GM21717 (cell line): ENCODE data around the gene GCLM.

Experiments
- ATAC-seq: cut with Tn5 transposase; IDR thresholded peaks from one replicate; pipeline ENCODE4 v1.9.1; 2021; ENCODE audit warnings: mild to moderate bottlenecking, moderate library complexity; ENCODE audit not compliant: unreplicated experiment

The GCLM gene

GRCh38 chr1:93847811-93848288, 61.4 kb downstream of the GCLM start:
- ATAC-seq: peak; percentile 35

DNA sequence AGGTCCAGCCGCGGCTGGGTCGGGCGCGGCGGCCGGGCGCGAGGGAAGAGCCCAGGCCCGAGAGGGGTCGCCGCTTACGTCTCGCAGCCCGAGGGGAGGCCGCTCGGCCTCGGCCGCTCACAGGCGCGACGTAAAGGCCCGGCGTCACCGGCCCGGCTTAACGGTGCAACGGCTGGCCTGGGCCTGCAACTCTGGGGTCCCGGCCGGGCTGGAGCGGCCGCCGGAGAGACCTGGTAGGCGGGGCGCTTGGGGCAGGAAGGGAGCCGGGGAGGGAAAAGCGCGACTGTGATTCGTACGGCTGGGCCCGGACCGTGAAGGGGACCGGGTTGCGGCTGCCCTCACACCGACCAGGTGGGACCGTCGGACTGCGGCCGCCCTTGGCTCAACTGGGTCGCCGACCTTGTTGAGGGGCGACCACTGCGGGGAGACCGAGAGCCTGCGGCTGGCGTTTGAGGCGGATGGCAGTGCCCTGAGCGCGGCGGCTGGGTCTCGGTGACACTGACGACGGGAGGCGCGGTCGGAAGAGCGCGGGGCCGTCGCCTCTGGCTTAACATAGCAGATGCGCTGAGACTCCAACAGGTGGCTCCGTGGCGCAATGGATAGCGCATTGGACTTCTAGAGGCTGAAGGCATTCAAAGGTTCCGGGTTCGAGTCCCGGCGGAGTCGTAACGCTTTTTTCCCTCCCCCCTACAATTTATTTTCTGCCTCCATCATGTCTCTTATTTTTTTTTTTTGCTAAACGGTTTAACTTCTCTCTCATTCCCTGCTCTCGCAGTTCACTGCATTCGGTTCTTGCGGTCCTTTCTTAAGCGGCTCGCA, 62.0 kb downstream of the GCLM start:
- ATAC-seq: peak; percentile 70

GRCh38 chr1:93846206-93846991, 62.8 kb downstream of the GCLM start:
- ATAC-seq: peak; percentile 59

- ATAC-seq: peak; percentile 6
Measured at GRCh38 chr1:93845538-93846205, 63.6 kb downstream of the GCLM start.

- no peak for ATAC-seq
Measured at GRCh38 chr1:93844262-93845045, 64.8 kb downstream of the GCLM start.

DNA sequence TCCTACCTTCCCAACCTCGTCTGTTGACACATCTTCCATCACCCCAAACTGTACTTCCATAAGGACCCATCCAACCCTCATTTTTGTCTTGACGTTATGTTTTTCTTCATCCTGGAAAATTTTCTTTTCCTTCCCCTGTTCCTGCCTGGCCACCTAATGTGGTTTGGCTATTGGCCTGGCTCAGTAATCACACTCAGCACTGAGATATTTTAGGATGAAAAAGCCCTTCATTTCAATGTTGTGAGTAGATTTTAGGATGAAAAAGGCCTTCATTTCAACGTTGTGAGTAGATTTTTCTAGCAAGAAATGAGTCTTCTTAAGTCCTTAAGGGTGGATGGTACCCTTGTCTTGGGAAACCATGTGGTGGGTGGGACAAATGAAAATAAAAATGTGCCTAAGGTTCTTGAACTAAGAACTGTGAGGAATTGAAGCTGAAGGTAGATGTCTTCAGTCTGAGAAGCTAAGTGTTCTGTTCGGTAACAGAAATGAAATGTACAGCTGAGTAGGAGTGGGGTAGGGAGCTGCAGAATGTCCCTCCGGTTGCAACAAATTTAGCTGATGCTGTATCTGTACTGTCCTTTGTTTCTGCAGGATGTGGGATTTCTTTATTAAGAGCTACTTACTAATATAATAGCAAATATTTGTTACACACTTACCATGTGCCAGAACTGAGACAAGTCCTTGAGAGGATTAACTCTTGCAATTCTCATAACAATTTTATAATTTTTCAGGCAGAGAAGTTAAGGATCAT, 66.3 kb downstream of the GCLM start:
- no peak for ATAC-seq

DNA sequence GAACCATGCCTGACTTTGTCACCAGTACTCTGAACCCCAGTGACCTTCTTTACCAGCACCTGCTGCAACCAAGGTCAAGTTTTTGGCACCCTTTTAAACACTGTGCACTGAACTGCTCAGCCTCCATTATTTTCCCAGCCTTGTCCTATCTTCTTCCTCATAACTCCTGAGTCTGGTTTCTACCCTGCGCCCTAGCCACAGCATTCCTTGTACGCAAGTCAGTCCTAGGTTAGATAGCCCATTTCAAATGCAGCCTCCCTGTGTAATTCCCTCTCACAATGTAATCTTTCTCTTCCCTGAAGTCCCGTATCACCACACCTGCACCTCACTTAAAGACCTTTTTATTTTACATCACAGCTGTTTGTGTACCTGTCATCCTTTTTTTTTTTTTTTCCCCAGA, 67.5 kb downstream of the GCLM start:
- no peak for ATAC-seq

DNA sequence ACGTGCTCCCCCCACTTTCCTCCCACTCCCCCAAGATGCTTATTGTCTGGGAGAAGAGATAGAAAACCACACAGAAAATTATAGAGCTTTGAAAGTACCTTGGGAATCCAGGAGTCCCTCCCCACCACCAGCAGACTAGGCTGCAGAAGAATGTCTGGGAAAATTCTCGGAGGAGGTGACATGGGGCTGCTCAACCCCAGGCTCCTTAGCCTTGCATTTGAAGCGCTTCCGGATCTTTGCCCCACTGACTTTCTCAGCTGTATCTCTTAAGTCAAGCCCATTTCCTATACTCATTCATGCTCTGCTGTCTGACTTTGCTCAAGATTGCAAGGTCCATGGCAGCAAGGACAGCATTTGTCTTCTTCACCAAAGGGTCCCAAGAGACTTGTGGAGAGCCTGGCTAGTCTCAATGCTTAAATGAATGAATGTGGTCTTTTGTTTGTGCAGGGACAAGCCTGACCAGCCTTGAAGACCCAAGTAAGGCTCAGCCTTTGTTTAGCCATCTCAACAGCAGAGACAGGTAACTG, 68.2 kb downstream of the GCLM start:
- ATAC-seq: no peak

DNA sequence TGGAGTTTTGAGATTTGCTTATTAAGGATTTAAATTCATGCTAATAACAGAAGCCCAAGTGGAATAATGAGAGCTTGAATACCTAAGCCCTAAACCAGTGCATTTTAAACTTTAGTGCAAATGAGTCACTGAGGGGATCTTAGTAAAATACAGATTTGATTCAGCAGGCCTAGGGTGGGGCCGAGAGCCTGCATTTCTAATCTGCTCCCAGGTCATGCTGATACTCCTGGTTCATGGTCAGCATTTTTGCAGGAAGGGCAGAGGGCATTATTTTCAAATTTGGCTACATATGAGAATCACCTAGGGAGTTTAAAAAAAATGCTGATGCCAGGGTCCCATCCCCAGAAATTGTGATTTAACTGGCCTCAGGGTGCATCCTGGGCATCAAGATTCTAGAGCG, 69.5 kb downstream of the GCLM start:
- no peak for ATAC-seq

- no peak for ATAC-seq
Measured at GRCh38 chr1:93839307-93839706, 69.9 kb downstream of the GCLM start.

DNA sequence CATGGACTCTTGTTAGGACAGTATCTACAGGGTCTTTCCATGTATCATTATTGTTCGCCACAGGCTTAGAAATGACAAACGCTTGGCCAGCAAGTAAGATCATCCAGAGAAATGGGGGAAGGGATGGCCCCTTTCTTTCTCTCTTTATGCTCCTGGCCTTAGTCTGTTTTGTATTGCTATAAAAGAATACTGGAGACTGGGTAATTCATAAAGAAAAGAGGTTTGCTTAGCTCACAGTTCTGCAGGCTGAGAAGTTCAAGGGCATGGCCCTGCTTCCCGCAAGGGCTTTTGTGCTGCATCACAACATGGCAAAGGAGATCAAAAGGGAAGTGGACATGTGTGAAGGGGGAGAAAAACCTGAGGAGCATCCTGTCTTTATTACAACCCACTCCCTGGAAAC, 71.3 kb downstream of the GCLM start:
- no peak for ATAC-seq
